ENCODE data around the gene PHLPP2. TPM values are rescaled to one million over a fixed set of nuclear protein-coding genes. Genes with fewer than 3 reads are reported as not detected.

Gene PHLPP2
- total and polyA plus RNA-seq, 7 donors = 0.96 to 5.2 (median 3.7) TPM

- WGBS, 3 donors = 21 to 35% (median 30%) methylated on average over 7 of the region's 7 CpGs
Observed at GRCh38 chr16:71627731-71628181, 96.7 kb downstream of the PHLPP2 start.

GRCh38 chr16:71626858-71627213, 97.7 kb downstream of the PHLPP2 start:
- intact Hi-C loops (cut with DNase I) = no loop called here
- H3K4me3 ChIP-seq = peak overlapping the region; percentile 54

More at GRCh38 chr16:71627731-71628181, 96.7 kb downstream of the PHLPP2 start:
- H3K27ac ChIP-seq = no peak overlapping the region
- TF ChIP-seq CTCF (IDR thresholded peaks at IDR 0.05) = no peak
- H3K27me3 ChIP-seq (ENCODE audit: insufficient read depth in 3 of 3, low read length in 2 of 3) = peaks cover 0 to 45% (median 17%) of the 10 kb centered on the region in 3 donors
- DNase-seq (no peak), ATAC-seq (no peak)
- no peaks in the 10 kb centered on the region for H3K36me3 ChIP-seq (ENCODE audit: insufficient read depth in 1 of 2, low read depth in 1 of 2)
- H3K9me3 ChIP-seq = no peaks in the 10 kb centered on the region
- intact Hi-C loops (cut with DNase I) = no loop called here
- no peak overlapping the region for H3K4me3 ChIP-seq
- H3K4me1 ChIP-seq = no peaks in the 10 kb centered on the region

GRCh38 chr16:71626018-71626857, 98.3 kb downstream of the PHLPP2 start, which contains the start of gene MARVELD3:
MARVELD3 (plus strand) TSS chr16:71626184; CDS start chr16:71626230, 46 bp downstream.
- TF ChIP-seq CTCF (IDR thresholded peaks at IDR 0.05) = no peak
- DNase-seq = no peak
- no peak for ATAC-seq
- WGBS, 3 donors = 0 to 1% (median 1%) methylated on average over 79 to 98 of the region's 98 CpGs
- no peaks in the 10 kb centered on the region for H3K36me3 ChIP-seq (ENCODE audit: insufficient read depth in 1 of 2, low read depth in 1 of 2)
- peaks cover 0 to 52% (median 17%) of the 10 kb centered on the region in 3 donors for H3K27me3 ChIP-seq (ENCODE audit: insufficient read depth in 3 of 3, low read length in 2 of 3)
- no peaks in the 10 kb centered on the region for H3K4me1 ChIP-seq
- intact Hi-C loops (cut with DNase I) = no loop called here
- H3K4me3 ChIP-seq = peak within 1 kb of the TSS; percentile 54
- no peaks in the 10 kb centered on the region for H3K9me3 ChIP-seq
- no peak within 1 kb of the TSS for H3K27ac ChIP-seq

More at GRCh38 chr16:71626858-71627213, 97.7 kb downstream of the PHLPP2 start:
- H3K4me1 ChIP-seq = no peaks in the 10 kb centered on the region
- H3K27ac ChIP-seq = no peak overlapping the region
- no peak for DNase-seq
- peaks cover 0 to 52% (median 17%) of the 10 kb centered on the region in 3 donors for H3K27me3 ChIP-seq (ENCODE audit: insufficient read depth in 3 of 3, low read length in 2 of 3)
- ATAC-seq = no peak
- WGBS, 3 donors = 4 to 13% (median 7%) methylated on average over 10 to 13 of the region's 13 CpGs
- TF ChIP-seq CTCF (IDR thresholded peaks at IDR 0.05) = no peak
- H3K9me3 ChIP-seq = no peaks in the 10 kb centered on the region
- no peaks in the 10 kb centered on the region for H3K36me3 ChIP-seq (ENCODE audit: insufficient read depth in 1 of 2, low read depth in 1 of 2)

- no peak for ATAC-seq
- Histone ChIP-seq H3K4me1 (no peaks in the 10 kb centered on the region), H3K4me3 (no peak overlapping the region), H3K27ac (no peak overlapping the region), H3K36me3 (ENCODE audit: insufficient read depth in 1 of 2, low read depth in 1 of 2) (no peaks in the 10 kb centered on the region), H3K9me3 (no peaks in the 10 kb centered on the region), H3K27me3 (ENCODE audit: insufficient read depth in 3 of 3, low read length in 2 of 3) (peaks cover 0 to 52% (median 17%) of the 10 kb centered on the region in 3 donors)
- WGBS, 3 donors = 90 to 91% (median 91%) methylated on average over 7 of the region's 7 CpGs
- no peak for TF ChIP-seq CTCF (IDR thresholded peaks at IDR 0.05)
- intact Hi-C loops (cut with DNase I) = no loop called here
- DNase-seq = no peak
Observed at GRCh38 chr16:71625113-71625850, 99.2 kb downstream of the PHLPP2 start.
